COLO829 (cell line): ENCODE results near the gene TPPP2.

Source experiments
- DNase-seq: peaks from one replicate; pipeline ENCODE4 v3.0.0; 2012; ENCODE audit warnings: low spot score

TPPP2 gene

DNA sequence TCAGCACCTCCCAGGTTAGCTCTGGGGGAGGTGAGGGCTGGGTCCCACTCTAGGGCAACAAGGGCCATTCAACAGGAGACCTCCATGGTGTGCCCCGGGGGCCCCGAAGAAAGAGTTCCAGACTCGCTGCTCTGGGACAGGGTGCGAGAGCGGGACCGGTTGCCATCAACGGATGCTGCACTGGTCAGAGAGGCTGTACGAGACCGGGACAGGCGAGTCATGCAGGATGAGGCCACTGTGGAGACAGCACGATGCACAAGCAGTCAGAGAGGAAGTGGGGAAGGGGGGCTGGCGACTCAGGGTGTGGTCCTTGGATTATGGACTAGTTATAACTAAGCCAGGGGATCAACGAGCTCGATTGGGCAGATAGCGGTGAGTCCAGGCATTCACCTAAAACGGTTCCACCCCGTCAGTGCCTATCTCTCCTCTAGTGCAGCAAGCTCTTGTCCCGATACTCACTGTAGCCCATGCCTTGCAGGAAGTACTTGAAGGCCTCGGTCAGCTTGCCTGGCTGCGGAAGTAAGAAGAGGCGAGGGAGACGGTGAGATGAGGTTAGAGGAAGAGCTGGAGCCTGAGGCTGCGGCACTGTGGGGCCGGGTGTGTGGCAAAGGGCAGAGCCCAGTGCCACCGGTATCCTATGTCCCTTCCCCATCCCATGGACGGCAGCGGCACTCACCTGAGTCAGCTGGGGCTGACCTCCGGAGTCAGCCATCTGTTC, 12.3 kb upstream of the TPPP2 start:
- no peak for DNase-seq

- no peak for DNase-seq
Measured at GRCh38 chr14:21018286-21018685, 11.7 kb upstream of the TPPP2 start.

- no peak for DNase-seq
Measured at GRCh38 chr14:21018781-21019180, 11.2 kb upstream of the TPPP2 start.

DNA sequence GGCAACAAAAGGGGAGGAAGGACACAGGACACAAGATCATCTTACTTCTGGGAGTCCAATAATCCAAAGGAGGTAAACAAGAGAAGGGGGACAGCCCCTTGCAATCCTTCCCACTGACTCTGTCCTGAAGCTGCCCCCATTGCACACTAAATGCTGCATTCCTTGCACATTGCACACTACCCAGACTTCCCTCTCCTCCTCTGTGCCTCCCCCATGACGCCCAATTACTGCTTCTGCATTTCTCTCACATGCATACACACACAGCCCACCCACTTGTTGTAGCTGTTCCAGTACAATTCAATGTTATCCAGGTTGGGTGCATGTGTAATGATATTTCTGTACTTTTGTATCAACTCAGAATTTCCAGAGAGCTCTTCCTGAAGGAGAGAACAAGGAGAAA, 10.7 kb upstream of the TPPP2 start:
- DNase-seq, result no peak

GRCh38 chr14:21020977-21021545, 9.0 kb upstream of the TPPP2 start:
- no peak for DNase-seq

- DNase-seq, result no peak
Measured at GRCh38 chr14:21022686-21023085, 7.3 kb upstream of the TPPP2 start.

DNA sequence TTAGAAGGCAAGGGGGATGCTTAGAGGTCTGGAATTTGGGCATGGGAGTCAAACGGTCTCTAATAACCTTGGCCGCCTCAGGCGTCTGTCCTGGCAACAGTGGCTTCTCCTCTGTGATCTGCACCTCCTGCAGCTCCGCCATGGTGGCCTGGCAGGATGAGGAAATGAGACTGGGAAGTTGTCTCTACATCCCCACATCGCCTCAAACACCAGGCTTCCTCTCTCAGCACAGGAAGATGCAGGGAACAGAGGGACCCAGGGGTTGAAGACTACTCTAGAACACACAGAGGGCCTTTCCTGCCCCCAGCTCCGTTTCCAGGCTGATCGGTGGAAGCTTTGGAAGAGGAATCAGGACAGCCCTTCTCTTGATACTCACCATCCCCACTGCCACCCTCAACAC, 6.8 kb upstream of the TPPP2 start:
- DNase-seq, result no peak

- no peak for DNase-seq
Measured at GRCh38 chr14:21023817-21024584, 6.0 kb upstream of the TPPP2 start.

DNA sequence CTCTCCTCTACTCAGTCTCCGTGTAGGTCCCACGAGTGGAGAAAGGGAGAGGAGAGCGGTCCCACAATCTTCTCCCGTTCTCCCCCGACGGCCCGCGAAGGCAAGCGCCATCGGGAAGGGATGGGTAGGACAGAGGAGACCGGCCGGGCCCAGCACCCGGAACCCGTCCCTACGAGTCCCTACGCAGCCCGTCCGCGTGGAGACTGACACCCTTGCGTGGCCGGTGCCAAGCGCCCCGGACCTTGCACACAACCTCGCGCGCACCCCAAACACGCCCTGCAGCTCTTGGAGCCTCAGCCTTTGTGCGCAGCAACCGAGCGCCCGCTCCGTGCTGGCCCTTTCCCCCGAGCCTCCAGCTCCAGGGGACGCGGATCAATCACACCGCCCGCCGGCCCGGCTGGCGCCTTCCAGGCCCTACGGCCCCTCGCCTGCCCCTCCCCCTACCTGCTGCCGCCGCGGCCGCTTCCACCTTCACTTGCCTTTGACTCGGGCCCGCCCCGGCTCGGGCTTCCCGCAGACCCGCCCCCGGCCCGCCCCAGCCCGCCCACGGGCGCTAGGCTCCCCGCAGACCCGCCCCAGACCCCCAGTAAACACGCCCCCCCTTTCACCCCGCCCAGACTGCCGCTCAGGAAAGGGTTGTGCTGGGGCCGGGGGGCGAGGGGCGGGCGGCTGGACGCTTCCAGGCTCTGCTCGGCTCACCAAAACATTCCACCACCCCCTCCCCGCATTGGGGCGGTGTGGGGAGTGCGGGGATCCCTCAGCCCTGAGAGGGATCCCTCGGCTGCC, 5.2 kb upstream of the TPPP2 start, which contains the start of gene NDRG2:
Gene NDRG2 (minus strand): TSS at position 477 of the 786 bp plus-strand sequence. CDS start 1,746 bp downstream, outside the sequence.
- peak; percentile 61 for DNase-seq

DNA sequence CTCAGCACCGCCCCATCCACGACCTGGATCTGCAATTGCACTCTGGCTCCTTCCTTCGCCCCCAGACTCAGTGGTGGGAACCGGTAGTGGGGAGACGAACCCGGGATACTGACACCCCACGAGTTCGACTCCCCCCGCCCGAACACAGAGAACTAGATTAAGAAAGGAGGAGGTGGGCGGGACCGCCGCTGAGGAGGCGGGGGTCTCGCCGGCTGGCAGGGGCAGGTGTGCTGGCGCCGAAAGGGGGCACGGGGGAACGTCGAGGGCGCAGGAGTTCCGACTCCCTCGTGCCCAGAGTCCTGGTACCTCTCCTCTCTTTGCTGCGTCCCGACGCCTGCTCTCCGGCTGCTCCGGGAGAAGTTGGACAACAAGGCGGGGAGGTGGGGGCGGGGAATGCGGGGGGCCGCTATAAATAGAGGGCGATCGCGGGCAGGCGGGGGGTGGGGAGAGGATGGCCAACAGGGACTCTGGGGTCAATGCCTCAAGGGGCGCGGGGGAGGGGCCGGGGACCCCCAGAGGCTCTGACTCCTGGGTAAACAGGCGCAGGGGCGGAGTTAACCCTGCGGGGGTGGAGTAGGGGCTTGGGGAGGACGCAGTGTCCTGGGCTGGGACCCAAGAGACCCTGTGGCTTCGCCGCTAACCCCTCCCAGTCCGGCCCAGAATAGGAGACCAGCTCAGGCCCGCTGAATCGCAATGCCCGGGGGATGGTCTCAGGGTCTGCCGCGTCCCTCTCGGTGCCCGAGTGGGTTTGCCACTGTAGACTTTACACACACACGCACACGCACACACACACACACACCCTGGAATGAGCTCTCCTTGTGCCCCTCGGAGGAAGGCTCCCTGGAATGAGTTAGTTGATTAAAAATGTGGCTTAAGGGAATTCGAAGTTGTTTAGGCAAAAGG, 4.4 kb upstream of the TPPP2 start:
- no peak for DNase-seq

DNA sequence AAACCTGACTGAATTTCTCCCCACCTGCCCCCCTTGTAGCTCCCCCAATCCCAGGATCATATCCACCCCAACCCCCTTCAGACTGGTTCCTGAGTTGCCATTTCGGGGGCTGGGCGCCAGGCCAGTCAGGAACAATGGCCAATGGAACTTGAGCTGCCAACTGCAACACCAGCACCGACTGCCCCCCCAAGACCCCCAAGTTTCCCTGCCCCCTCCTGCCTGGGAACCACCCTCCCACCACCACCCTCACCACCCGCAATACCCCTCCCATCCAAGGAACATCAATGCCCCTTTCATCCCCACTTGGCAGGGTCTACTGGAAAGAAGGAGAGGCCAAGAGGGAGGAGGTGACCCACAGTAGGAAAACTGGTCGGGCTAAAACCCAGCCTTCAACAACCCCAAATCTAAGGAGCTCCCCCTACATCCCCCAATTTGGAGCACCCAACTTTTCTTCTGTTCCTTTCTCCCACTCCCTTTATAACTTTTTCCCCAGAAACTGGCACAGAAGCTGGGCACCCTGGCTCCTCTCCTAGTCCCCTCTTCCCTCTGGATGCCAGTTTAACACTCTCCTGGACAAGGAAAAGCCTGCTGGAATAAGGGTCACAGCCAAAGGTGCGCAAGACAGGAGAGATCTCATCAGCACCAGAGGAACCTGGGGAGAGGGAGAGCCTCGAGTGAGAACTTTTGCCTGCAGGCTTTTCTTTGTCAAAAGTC, 3.6 kb upstream of the TPPP2 start:
- DNase-seq, result no peak

GRCh38 chr14:21026988-21027315, 3.1 kb upstream of the TPPP2 start:
- no peak for DNase-seq

DNA sequence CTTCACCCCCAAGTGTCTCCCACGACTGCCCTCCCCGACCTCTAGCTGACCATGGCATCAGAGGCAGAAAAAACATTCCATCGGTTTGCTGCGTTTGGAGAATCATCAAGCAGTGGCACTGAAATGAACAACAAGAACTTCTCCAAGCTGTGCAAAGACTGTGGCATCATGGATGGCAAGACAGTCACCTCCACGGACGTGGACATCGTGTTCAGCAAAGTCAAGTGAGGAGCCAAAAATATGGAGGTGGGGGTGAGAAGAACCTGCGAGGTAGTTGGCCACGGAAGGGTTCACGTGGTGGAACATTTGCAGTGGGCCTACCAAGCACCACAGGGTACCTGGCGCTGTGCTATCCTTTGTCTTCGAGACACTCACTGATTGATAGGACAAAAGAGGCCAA, 514 bp downstream of the TPPP2 start:
- DNase-seq, result no peak

DNA sequence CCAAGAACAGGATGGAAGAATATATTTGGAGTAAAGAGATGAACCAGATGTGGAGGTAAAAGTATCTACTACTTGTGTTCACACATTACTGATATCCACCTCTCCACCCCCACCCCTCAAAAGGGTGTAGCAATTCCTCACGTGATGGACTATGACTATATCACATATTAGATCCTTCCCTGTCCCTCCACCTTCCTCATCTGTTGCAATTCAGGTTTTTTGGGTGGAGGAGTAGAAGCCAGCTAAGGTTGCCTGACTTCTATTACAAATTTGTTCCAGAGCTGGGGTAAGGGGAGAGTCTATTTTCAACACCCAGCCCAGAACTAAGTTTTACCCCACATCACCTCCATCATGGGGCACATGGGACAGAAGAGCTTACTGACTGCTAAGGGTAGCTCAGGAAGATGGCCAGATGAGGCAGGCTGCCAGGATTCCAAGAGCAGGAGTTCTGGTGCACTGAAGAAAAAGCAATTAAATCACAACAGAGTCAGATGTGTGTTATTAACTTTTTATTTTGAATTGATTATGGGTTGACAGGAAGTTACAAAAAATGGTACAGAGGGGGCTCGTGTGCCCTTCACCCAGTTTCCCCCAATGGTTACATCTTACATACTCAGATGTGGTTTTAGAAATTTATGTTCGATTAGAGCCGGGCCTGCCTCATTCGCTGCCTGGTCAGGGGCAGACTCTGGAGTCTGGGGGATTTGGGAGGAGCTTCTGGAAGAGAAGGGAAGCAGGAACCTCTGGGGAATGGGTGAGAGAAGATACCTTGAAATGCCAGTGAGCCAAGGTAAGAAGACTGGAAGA, 2.5 kb downstream of the TPPP2 start:
- DNase-seq, result no peak

DNA sequence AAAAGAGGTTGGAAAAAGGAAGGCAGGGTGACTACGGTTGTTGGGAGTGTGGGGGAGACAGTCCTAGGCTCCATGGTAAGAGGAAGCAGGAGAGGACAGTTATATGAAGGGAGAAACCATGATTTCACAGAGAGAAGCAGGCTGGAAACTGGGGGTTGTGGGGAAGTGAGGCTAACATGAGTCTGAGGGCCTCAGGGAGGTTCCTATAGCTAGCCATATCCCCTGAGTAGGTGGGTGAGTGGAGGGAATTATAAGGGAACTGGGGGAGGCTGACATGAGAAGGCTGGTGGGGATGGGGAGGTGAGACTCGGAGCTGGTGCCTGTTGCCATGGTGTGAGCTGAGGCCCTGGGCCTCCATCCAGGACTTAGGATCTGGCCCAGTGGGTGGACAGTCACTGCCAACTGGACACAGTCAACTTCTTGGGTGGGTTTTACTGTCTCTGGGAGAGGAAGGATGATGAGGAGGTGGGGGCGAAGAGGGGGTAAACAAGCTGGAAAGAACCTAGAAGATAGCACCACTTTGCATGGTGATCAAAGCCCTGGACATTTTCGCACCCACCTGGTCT, 3.2 kb downstream of the TPPP2 start:
- no peak for DNase-seq

GRCh38 chr14:21034707-21035106, 4.7 kb downstream of the TPPP2 start, which contains the start of gene RNASE13:
TSS of gene RNASE13 (minus strand) at chr14:21034807. CDS start at chr14:21034288, 519 bp downstream.
- DNase-seq, result no peak

GRCh38 chr14:21036751-21037150, 6.7 kb downstream of the TPPP2 start:
- DNase-seq, result no peak

DNA sequence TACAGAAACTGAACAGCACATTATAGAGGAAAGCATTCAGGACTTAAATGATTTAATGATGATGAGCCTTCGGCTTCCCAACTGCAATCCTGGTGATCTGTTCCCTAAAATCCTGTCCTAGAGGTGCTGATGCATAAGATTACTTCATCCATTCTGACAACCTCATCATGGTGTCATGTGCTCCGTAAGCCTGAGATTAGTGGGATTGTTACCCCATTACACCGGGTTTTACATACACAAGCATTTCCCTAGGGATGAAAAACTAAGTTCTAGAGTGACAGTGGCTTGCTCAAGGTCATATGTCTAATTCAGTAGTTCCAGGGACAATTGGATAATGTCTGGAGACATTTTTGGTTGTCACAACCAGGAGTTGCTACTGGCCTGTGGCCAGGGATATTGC, 7.1 kb downstream of the TPPP2 start:
- DNase-seq, result no peak
